HG03571 (cell line): ENCODE data around the gene FTCD.
"Not testable (repeated sequence)": the region's sequence is repeated elsewhere in the genome, so short reads cannot be mapped to it uniquely, and the experiment has no call there.

ENCODE experiments used
- ATAC-seq: cut with Tn5 transposase; IDR thresholded peaks from one replicate; pipeline ENCODE4 v1.9.1; 2021; ENCODE audit not compliant: unreplicated experiment

The FTCD gene

GRCh38 chr21:46188226-46189212 lies 33.1 kb upstream of the FTCD start:
- ATAC-seq, result no peak

GRCh38 chr21:46187814-46188213 lies 32.4 kb upstream of the FTCD start:
- no peak for ATAC-seq

GRCh38 chr21:46187261-46187660 lies 31.9 kb upstream of the FTCD start:
- ATAC-seq, result no peak

DNA sequence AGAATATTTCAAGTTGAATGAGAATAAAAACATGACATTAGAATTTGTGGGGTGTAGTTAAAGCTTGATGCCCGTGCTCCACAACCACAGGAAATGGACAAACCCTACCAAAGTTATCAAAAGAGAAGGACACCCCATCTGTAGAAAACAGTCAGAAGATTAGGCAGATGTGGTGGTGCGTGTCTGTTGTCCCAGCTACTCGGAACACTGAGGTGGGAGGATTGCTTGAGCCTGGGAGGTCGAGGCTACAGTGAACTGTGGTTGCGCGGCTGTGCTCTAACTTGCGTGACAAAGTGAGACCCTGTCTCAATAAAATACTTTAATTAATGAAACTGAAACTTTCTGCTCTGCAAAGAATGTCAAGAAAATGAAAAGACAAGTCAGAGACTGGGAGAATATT lies 30.3 kb upstream of the FTCD start:
- ATAC-seq, result no peak

GRCh38 chr21:46184625-46185555 lies 29.5 kb upstream of the FTCD start:
- peak; percentile 48 for ATAC-seq

GRCh38 chr21:46183910-46184624 lies 28.7 kb upstream of the FTCD start, which contains the start of gene SPATC1L:
SPATC1L (minus strand) TSS chr21:46184459; CDS start chr21:46182816, 1,643 bp downstream.
- peak; percentile 46 for ATAC-seq

DNA sequence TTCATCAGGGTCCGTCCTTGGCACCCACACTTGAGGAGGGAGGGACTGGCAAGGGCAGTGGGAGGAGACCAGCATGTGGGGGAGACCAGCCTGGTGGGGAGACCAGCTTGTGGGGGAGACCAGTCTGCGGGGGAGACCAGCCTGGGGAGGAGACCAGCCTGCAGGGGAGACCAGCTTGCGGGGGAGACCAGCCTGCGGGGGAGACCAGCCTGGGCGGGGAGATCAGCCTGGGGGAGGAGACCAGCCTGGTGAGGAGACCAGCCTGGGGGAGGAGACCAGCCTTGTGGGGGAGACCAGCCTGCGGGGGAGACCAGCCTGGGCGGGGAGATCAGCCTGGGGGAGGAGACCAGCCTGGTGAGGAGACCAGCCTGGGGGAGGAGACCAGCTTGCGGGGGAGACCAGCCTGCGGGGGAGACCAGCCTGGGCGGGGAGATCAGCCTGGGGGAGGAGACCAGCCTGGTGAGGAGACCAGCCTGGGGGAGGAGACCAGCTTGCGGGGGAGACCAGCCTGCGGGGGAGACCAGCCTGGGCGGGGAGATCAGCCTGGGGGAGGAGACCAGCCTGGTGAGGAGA lies 28.0 kb upstream of the FTCD start:
- ATAC-seq, result not testable (repeated sequence)

- no peak for ATAC-seq
Measured at GRCh38 chr21:46182548-46183336, 27.4 kb upstream of the FTCD start.

GRCh38 chr21:46181953-46182547 lies 26.7 kb upstream of the FTCD start:
- no peak for ATAC-seq

DNA sequence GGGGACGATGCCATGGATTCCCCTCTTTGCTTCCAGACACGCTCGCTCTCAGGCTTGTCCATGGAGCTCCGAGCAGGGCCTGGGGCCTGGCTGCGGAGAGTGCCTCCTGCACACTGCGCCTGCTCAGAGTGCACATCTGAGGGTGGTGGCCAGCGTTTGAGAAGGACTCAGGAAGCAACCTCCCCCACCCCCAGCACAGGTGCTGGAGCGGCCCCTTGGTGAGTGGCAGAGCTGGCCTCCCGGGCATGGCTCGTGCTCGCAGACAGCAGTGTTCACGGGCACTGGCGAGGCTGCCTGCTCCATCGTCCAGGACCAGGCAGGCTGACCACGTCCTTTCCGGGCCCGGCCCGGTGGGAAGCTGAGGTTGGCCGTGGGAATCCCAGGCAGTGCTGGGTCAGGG lies 26.1 kb upstream of the FTCD start:
- ATAC-seq, result no peak

DNA sequence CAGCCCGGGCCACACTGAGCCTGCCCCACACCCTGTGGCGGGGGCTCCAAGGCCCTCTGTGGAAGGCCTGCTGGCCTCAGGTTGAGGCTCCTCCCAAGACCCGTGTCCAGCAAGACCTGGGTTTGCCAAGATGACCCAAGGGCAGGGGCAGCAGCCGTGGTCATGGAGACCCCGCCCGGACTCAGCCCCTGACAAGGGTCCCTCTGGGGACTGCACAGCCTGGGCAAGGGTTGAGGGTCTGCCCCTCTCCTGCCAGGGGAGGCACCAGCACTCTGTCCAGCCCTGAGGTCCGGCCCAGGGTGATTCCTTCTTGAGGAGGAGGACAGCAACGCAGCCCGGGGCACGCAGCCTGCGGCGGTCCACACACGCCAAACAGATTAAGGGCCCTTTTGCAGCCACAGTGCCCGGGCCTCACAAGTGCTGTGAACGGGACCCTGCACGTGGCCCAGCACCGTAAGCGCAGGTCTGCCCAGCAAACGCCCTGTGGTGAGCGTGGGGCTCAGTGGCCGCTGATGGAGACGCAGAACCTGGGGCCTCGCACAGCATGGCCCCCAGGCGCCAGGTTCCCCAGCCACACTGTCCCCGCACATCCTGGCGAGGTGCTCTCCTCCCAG lies 25.5 kb upstream of the FTCD start:
- no peak for ATAC-seq

- no peak for ATAC-seq
Measured at GRCh38 chr21:46180079-46180722, 24.8 kb upstream of the FTCD start.

GRCh38 chr21:46179708-46180078 lies 24.3 kb upstream of the FTCD start:
- ATAC-seq, result no peak

- no peak for ATAC-seq
Measured at GRCh38 chr21:46178961-46179360, 23.6 kb upstream of the FTCD start.

DNA sequence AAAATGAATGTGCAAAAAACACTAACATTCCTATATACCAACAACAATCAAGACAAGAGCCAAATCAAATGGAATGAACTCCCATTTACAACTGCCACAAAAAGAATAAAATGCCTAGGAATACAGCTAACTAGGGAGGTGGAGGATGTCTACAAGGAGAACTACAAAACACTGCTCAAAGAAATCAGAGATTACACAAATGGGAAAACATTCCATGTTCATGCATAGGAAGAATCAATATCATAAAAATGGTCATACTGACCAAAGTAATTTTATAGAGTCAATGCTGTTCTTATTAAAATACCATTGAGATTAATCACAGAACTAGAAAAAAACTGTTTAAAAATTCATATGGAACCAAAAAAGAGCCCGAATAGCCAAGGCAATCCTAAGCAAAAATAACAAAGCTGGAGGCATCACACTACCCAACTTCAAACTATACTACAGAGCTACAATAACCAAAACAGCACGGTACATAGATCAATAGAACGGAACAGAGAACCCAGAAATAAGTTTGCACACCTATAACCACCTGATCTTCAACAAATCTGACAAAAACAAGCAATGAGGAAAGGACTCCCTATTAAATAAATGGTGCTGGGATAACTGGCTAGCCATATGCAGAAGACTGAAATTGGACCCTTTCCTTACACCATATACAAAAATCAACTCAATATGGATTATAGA lies 21.2 kb upstream of the FTCD start:
- not testable (repeated sequence) for ATAC-seq

DNA sequence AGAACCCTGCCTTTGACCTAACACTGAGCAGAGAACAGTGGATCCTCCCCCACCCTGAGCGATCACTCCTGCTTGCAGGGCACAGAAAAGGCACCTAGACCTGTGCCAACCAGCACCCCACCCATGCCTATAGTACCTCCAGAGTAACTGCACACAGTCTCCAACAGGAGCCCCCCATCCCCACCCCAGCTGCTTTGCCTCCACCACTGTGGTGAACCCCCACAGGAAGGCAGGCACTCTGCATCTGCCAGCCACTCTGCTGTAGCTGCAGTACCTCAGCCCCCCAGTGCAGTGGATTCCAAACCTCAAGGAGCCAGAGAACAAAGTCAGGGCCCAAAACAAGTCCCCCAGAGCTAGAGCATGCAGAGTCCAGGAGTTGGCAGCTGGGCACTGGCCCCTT lies 18.2 kb upstream of the FTCD start:
- no peak for ATAC-seq

DNA sequence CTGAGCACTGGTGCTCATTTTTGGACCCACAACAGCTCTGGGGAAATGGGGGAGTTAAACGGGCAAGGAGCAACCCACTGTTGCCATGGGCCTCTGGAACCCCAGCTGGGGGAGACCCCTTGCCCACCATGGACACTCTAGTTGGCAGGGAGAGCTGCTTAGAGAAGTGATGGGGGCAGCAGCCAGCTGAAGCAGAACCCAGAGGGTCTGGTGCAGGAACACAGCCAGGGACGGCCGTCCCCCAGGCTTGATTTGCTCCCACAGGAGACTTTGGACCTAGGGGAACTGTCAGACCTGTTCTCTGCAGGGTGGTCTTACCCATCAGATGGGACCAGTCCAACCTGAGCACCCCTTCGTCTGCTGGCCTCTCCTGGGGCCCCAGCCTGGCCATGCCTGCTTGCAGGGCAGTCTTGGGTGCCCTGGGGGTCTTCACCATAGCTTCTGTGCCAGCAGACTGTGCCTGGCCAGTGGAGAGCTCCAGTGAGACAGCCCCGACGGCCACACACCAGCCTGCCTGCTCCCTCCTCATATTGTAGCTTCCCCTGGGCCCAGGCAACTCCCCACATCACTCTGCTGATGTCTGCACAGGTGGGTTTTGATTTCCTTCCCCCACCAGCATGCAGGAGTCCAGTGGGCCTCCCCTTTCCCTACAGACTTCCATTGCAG lies 17.6 kb upstream of the FTCD start:
- ATAC-seq, result no peak
